ENCODE data around the gene ATXN1.

ATXN1 gene

GRCh38 chr6:16332175-16332542 lies 429.1 kb downstream of the ATXN1 start:
- peaks cover 14% of the 10 kb centered on the region for H3K4me1 Mint-ChIP-seq

GRCh38 chr6:16331384-16332174 lies 429.7 kb downstream of the ATXN1 start:
- Mint-ChIP-seq H3K4me1 (peaks cover 14% of the 10 kb centered on the region), H3K36me3 (ENCODE audit: low read depth) (peaks cover 7% of the 10 kb centered on the region), H3K4me3 (no peak overlapping the region), H3K27ac (no peak overlapping the region), H3K27me3 (ENCODE audit: low read depth, poor library complexity) (peaks cover 15% of the 10 kb centered on the region), H3K9me3 (no peaks in the 10 kb centered on the region)
- peak; percentile 91 for TF ChIP-seq CTCF (IDR thresholded peaks at IDR 0.05)
- DNase-seq: peak; percentile 78

More at GRCh38 chr6:16332175-16332542, 429.1 kb downstream of the ATXN1 start:
- Mint-ChIP-seq H3K4me3 (no peak overlapping the region), H3K9me3 (no peaks in the 10 kb centered on the region), H3K27me3 (ENCODE audit: low read depth, poor library complexity) (peaks cover 15% of the 10 kb centered on the region), H3K36me3 (ENCODE audit: low read depth) (peaks cover 4% of the 10 kb centered on the region), H3K27ac (no peak overlapping the region)
- peak; percentile 87 for TF ChIP-seq CTCF (IDR thresholded peaks at IDR 0.05)
- peak; percentile 85 for DNase-seq

GRCh38 chr6:16329233-16329632 lies 432.0 kb downstream of the ATXN1 start:
- H3K27me3 Mint-ChIP-seq (ENCODE audit: low read depth, poor library complexity): peaks cover 10% of the 10 kb centered on the region
- peaks cover 16% of the 10 kb centered on the region for H3K4me1 Mint-ChIP-seq
- H3K27ac Mint-ChIP-seq: no peak overlapping the region
- no peak for DNase-seq
- peaks cover 18% of the 10 kb centered on the region for H3K36me3 Mint-ChIP-seq (ENCODE audit: low read depth)
- TF ChIP-seq CTCF (IDR thresholded peaks at IDR 0.05): no peak
- no peak overlapping the region for H3K4me3 Mint-ChIP-seq
- H3K9me3 Mint-ChIP-seq: peaks cover 8% of the 10 kb centered on the region

- peaks cover 25% of the 10 kb centered on the region for H3K4me1 Mint-ChIP-seq
- H3K36me3 Mint-ChIP-seq (ENCODE audit: low read depth): peaks cover 18% of the 10 kb centered on the region
- TF ChIP-seq CTCF (IDR thresholded peaks at IDR 0.05): no peak
- peaks cover 8% of the 10 kb centered on the region for H3K9me3 Mint-ChIP-seq
- no peak overlapping the region for H3K4me3 Mint-ChIP-seq
- no peak for DNase-seq
- H3K27ac Mint-ChIP-seq: no peak overlapping the region
- H3K27me3 Mint-ChIP-seq (ENCODE audit: low read depth, poor library complexity): peaks cover 10% of the 10 kb centered on the region
Observed at GRCh38 chr6:16327777-16328325, 433.4 kb downstream of the ATXN1 start.

- Mint-ChIP-seq H3K36me3 (ENCODE audit: low read depth) (peaks cover 18% of the 10 kb centered on the region), H3K4me3 (no peak overlapping the region), H3K27ac (no peak overlapping the region)
Observed at GRCh38 chr6:16326971-16327776, 434.1 kb downstream of the ATXN1 start.

More at GRCh38 chr6:16326971-16327776, 434.1 kb downstream of the ATXN1 start:
- H3K9me3 Mint-ChIP-seq: peaks cover 8% of the 10 kb centered on the region
- peaks cover 32% of the 10 kb centered on the region for H3K4me1 Mint-ChIP-seq
- DNase-seq: no peak
- no peak for TF ChIP-seq CTCF (IDR thresholded peaks at IDR 0.05)
- peaks cover 13% of the 10 kb centered on the region for H3K27me3 Mint-ChIP-seq (ENCODE audit: low read depth, poor library complexity)
